Erythroblast (primary cell): Measurements from ENCODE around the gene PPARG.
"Not testable (repeated sequence)": the region's sequence is repeated elsewhere in the genome, so short reads cannot be mapped to it uniquely, and the experiment has no call there.

Experiments
- GATA1 ChIP-seq: IDR thresholded peaks from 2 replicates; pipeline ENCODE4 v1.6.1; 2011; ENCODE audit warnings: low read depth, mild to moderate bottlenecking, control low read depth, low read length, moderate library complexity
- POLR2A ChIP-seq: IDR thresholded peaks from 2 replicates; pipeline ENCODE4 v1.6.1; 2011; ENCODE audit warnings: mild to moderate bottlenecking, low read length

- not testable (repeated sequence) for TF ChIP-seq POLR2A, GATA1
Measured at GRCh38 chr3:12469222-12469621, 180.4 kb downstream of the PPARG start.
